ENCODE data around the gene ADAMTS2.
A peak's percentile ranks its signal among the peaks of the same experiment; 100 is the strongest.
"Not testable (repeated sequence)": the region's sequence is repeated elsewhere in the genome, so short reads cannot be mapped to it uniquely, and the experiment has no call there.

ADAMTS2 gene

GRCh38 chr5:179325296-179326031 lies 19.8 kb downstream of the ADAMTS2 start:
- no peak for DNase-seq
- no peak overlapping the region for H3K4me3 ChIP-seq (ENCODE audit: low read depth, low read length)
- H3K18ac ChIP-seq (ENCODE audit: low read length) = peak overlapping the region; percentile 87
- H2BK120ac ChIP-seq (ENCODE audit: insufficient read depth, low read length, poor library complexity) = peak overlapping the region; percentile 82
- H3K4me2 ChIP-seq (ENCODE audit: low read length) = no peak overlapping the region
- peak overlapping the region; percentile 81 for H2BK12ac ChIP-seq (ENCODE audit: low read length)
- no peak overlapping the region for H3K23ac ChIP-seq (ENCODE audit: low read length)
- H3K79me2 ChIP-seq (ENCODE audit: control insufficient read depth, insufficient read depth, low read length, poor library complexity) = no peaks in the 10 kb centered on the region
- peaks cover 20 to 24% of the 10 kb centered on the region in 2 experiments for H3K4me1 ChIP-seq (ENCODE audit: control insufficient read depth in 1 of 2, insufficient read depth in 2 of 2, low read length in 2 of 2)
- no peaks in the 10 kb centered on the region for H3K36me3 ChIP-seq (ENCODE audit: control insufficient read depth in 1 of 2, insufficient read depth in 2 of 2, low read length in 2 of 2)
- peak overlapping the region; percentile 49 for H4K12ac ChIP-seq (ENCODE audit: low read depth, low read length)
- H3K14ac ChIP-seq (ENCODE audit: low read length) = peak overlapping the region; percentile 81
- H4K8ac ChIP-seq (ENCODE audit: low read depth, low read length) = peak overlapping the region; percentile 64
- H3K27me3 ChIP-seq (ENCODE audit: insufficient read depth, low read length) = no peaks in the 10 kb centered on the region
- peak overlapping the region; percentile 92 for H4K91ac ChIP-seq (ENCODE audit: low read depth, low read length)
- WGBS (ENCODE audit: extremely low coverage, insufficient coverage, insufficient read length) = no CpG with 5 or more reads among the region's 28 CpGs
- peak overlapping the region; percentile 68 for H3K27ac ChIP-seq (ENCODE audit: low read depth, low read length)
- peak overlapping the region; percentile 11 for H3K4ac ChIP-seq (ENCODE audit: low read depth, low read length)
- H2AK5ac ChIP-seq (ENCODE audit: low read length) = peak overlapping the region; percentile 86
- H2AFZ ChIP-seq (ENCODE audit: insufficient read depth, low read length, poor library complexity) = peak overlapping the region; percentile 76
- peaks cover 13% of the 10 kb centered on the region for H3K79me1 ChIP-seq (ENCODE audit: low read length)
- H2BK5ac ChIP-seq (ENCODE audit: low read depth, low read length, poor library complexity) = peak overlapping the region; percentile 65
- no peak overlapping the region for H3K9ac ChIP-seq (ENCODE audit: low read length)
- peaks cover 2% of the 10 kb centered on the region for H3K9me3 ChIP-seq (ENCODE audit: insufficient read depth, low read depth, low read length)

GRCh38 chr5:179324760-179325295 lies 20.4 kb downstream of the ADAMTS2 start:
- WGBS (ENCODE audit: extremely low coverage, insufficient coverage, insufficient read length) = no CpG with 5 or more reads among the region's 6 CpGs

GRCh38 chr5:179324316-179324715 lies 20.9 kb downstream of the ADAMTS2 start:
- H2BK12ac ChIP-seq (ENCODE audit: low read length); H3K4ac ChIP-seq (ENCODE audit: low read depth, low read length); H4K12ac ChIP-seq (ENCODE audit: low read depth, low read length); H2AK5ac ChIP-seq (ENCODE audit: low read length); H3K27ac ChIP-seq (ENCODE audit: low read depth, low read length); H4K8ac ChIP-seq (ENCODE audit: low read depth, low read length); H3K9ac ChIP-seq (ENCODE audit: low read length); H3K4me2 ChIP-seq (ENCODE audit: low read length); H3K14ac ChIP-seq (ENCODE audit: low read length); DNase-seq; H3K79me1 ChIP-seq (ENCODE audit: low read length); H3K79me2 ChIP-seq (ENCODE audit: control insufficient read depth, insufficient read depth, low read length, poor library complexity); H3K4me3 ChIP-seq (ENCODE audit: low read depth, low read length); H3K23ac ChIP-seq (ENCODE audit: low read length); H4K91ac ChIP-seq (ENCODE audit: low read depth, low read length); H3K36me3 ChIP-seq (ENCODE audit: control insufficient read depth in 1 of 2, insufficient read depth in 2 of 2, low read length in 2 of 2); H2BK120ac ChIP-seq (ENCODE audit: insufficient read depth, low read length, poor library complexity); H3K27me3 ChIP-seq (ENCODE audit: insufficient read depth, low read length); H3K9me3 ChIP-seq (ENCODE audit: insufficient read depth, low read depth, low read length); H2BK5ac ChIP-seq (ENCODE audit: low read depth, low read length, poor library complexity); H3K18ac ChIP-seq (ENCODE audit: low read length); H2AFZ ChIP-seq (ENCODE audit: insufficient read depth, low read length, poor library complexity): not testable (repeated sequence)
- no CpG with 5 or more reads among the region's 7 CpGs for WGBS (ENCODE audit: extremely low coverage, insufficient coverage, insufficient read length)
- peaks cover 18 to 20% of the 10 kb centered on the region in 2 experiments for H3K4me1 ChIP-seq (ENCODE audit: control insufficient read depth in 1 of 2, insufficient read depth in 2 of 2, low read length in 2 of 2)

More at GRCh38 chr5:179324760-179325295, 20.4 kb downstream of the ADAMTS2 start:
- no peaks in the 10 kb centered on the region for H3K27me3 ChIP-seq (ENCODE audit: insufficient read depth, low read length)
- H3K9ac ChIP-seq (ENCODE audit: low read length) = no peak overlapping the region
- no peak overlapping the region for H3K4me2 ChIP-seq (ENCODE audit: low read length)
- H3K79me1 ChIP-seq (ENCODE audit: low read length) = peaks cover 10% of the 10 kb centered on the region
- H2BK12ac ChIP-seq (ENCODE audit: low read length) = no peak overlapping the region
- H3K23ac ChIP-seq (ENCODE audit: low read length) = no peak overlapping the region
- H2BK5ac ChIP-seq (ENCODE audit: low read depth, low read length, poor library complexity) = no peak overlapping the region
- H3K36me3 ChIP-seq (ENCODE audit: control insufficient read depth in 1 of 2, insufficient read depth in 2 of 2, low read length in 2 of 2) = no peaks in the 10 kb centered on the region
- H3K79me2 ChIP-seq (ENCODE audit: control insufficient read depth, insufficient read depth, low read length, poor library complexity) = no peaks in the 10 kb centered on the region
- DNase-seq = no peak
- H4K91ac ChIP-seq (ENCODE audit: low read depth, low read length) = no peak overlapping the region
- no peak overlapping the region for H3K4ac ChIP-seq (ENCODE audit: low read depth, low read length)
- no peak overlapping the region for H3K27ac ChIP-seq (ENCODE audit: low read depth, low read length)
- H3K18ac ChIP-seq (ENCODE audit: low read length) = no peak overlapping the region
- H3K4me3 ChIP-seq (ENCODE audit: low read depth, low read length) = no peak overlapping the region
- H4K8ac ChIP-seq (ENCODE audit: low read depth, low read length) = no peak overlapping the region
- H2AFZ ChIP-seq (ENCODE audit: insufficient read depth, low read length, poor library complexity) = no peak overlapping the region
- H3K9me3 ChIP-seq (ENCODE audit: insufficient read depth, low read depth, low read length) = peaks cover 2% of the 10 kb centered on the region
- H2AK5ac ChIP-seq (ENCODE audit: low read length) = no peak overlapping the region
- H4K12ac ChIP-seq (ENCODE audit: low read depth, low read length) = no peak overlapping the region
- H3K4me1 ChIP-seq (ENCODE audit: control insufficient read depth in 1 of 2, insufficient read depth in 2 of 2, low read length in 2 of 2) = peaks cover 18 to 20% of the 10 kb centered on the region in 2 experiments
- H2BK120ac ChIP-seq (ENCODE audit: insufficient read depth, low read length, poor library complexity) = no peak overlapping the region
- no peak overlapping the region for H3K14ac ChIP-seq (ENCODE audit: low read length)

GRCh38 chr5:179323026-179323870 lies 22.0 kb downstream of the ADAMTS2 start:
- Histone ChIP-seq H4K12ac (ENCODE audit: low read depth, low read length) (no peak overlapping the region), H3K4me1 (ENCODE audit: control insufficient read depth in 1 of 2, insufficient read depth in 2 of 2, low read length in 2 of 2) (peaks cover 18 to 20% of the 10 kb centered on the region in 2 experiments), H3K4me2 (ENCODE audit: low read length) (no peak overlapping the region), H3K9ac (ENCODE audit: low read length) (no peak overlapping the region), H4K8ac (ENCODE audit: low read depth, low read length) (no peak overlapping the region), H3K36me3 (ENCODE audit: control insufficient read depth in 1 of 2, insufficient read depth in 2 of 2, low read length in 2 of 2) (no peaks in the 10 kb centered on the region), H2BK5ac (ENCODE audit: low read depth, low read length, poor library complexity) (no peak overlapping the region), H3K27me3 (ENCODE audit: insufficient read depth, low read length) (no peaks in the 10 kb centered on the region), H3K14ac (ENCODE audit: low read length) (no peak overlapping the region), H2AFZ (ENCODE audit: insufficient read depth, low read length, poor library complexity) (no peak overlapping the region), H3K27ac (ENCODE audit: low read depth, low read length) (no peak overlapping the region), H4K91ac (ENCODE audit: low read depth, low read length) (no peak overlapping the region), H3K4ac (ENCODE audit: low read depth, low read length) (no peak overlapping the region), H3K4me3 (ENCODE audit: low read depth, low read length) (no peak overlapping the region), H3K23ac (ENCODE audit: low read length) (no peak overlapping the region), H3K18ac (ENCODE audit: low read length) (no peak overlapping the region), H3K79me1 (ENCODE audit: low read length) (peaks cover 10% of the 10 kb centered on the region), H2AK5ac (ENCODE audit: low read length) (no peak overlapping the region), H3K79me2 (ENCODE audit: control insufficient read depth, insufficient read depth, low read length, poor library complexity) (no peaks in the 10 kb centered on the region), H3K9me3 (ENCODE audit: insufficient read depth, low read depth, low read length) (peaks cover 2% of the 10 kb centered on the region), H2BK12ac (ENCODE audit: low read length) (no peak overlapping the region), H2BK120ac (ENCODE audit: insufficient read depth, low read length, poor library complexity) (no peak overlapping the region)
- no CpG with 5 or more reads among the region's 11 CpGs for WGBS (ENCODE audit: extremely low coverage, insufficient coverage, insufficient read length)
- no peak for DNase-seq
